GM20000 (cell line): ENCODE results near the gene TMEM239.
"Not testable (repeated sequence)": the region's sequence is repeated elsewhere in the genome, so short reads cannot be mapped to it uniquely, and the experiment has no call there.

Experiments
- DNase-seq: peaks from one replicate; pipeline ENCODE4 v3.0.0; 2012; ENCODE audit warnings: low spot score
- CTCF ChIP-seq: IDR thresholded peaks from 2 replicates; pipeline ENCODE4 v1.5.1; 2012; ENCODE audit warnings: mild to moderate bottlenecking, control low read depth; ENCODE audit errors: extremely low read depth, missing control alignments

The TMEM239 gene

GRCh38 chr20:2825761-2826160 lies 9.6 kb downstream of the TMEM239 start:
- no peak for DNase-seq
- no peak for TF ChIP-seq CTCF

GRCh38 chr20:2826655-2827054 lies 10.5 kb downstream of the TMEM239 start:
- TF ChIP-seq CTCF, result no peak
- DNase-seq, result no peak

- DNase-seq, result no peak
- TF ChIP-seq CTCF, result no peak
These were observed 13.2 kb downstream of the TMEM239 start for GRCh38 chr20:2829376-2829775.

GRCh38 chr20:2831206-2831605 lies 15.0 kb downstream of the TMEM239 start:
- DNase-seq, result not testable (repeated sequence)

GRCh38 chr20:2833761-2834160 lies 17.6 kb downstream of the TMEM239 start:
- no peak for TF ChIP-seq CTCF
- DNase-seq, result no peak

GRCh38 chr20:2834401-2835110 lies 18.4 kb downstream of the TMEM239 start:
- no peak for TF ChIP-seq CTCF
- no peak for DNase-seq

GRCh38 chr20:2835331-2835796 lies 19.2 kb downstream of the TMEM239 start:
- no peak for DNase-seq
- TF ChIP-seq CTCF, result no peak

GRCh38 chr20:2836035-2836434 lies 19.9 kb downstream of the TMEM239 start:
- no peak for DNase-seq

More at GRCh38 chr20:2836035-2836434, 19.9 kb downstream of the TMEM239 start:
- no peak for TF ChIP-seq CTCF
